HG03378 (cell line): ENCODE data around the gene NBEAL2.

ENCODE experiments used
- ATAC-seq: cut with Tn5 transposase; IDR thresholded peaks from one replicate; pipeline ENCODE4 v1.9.1; 2021; ENCODE audit warnings: mild to moderate bottlenecking, moderate library complexity; ENCODE audit not compliant: unreplicated experiment

Gene NBEAL2

GRCh38 chr3:46984591-46985459 is 5.4 kb downstream of the NBEAL2 start:
- ATAC-seq = no peak

- no peak for ATAC-seq
Measured at GRCh38 chr3:46985588-46985987, 6.1 kb downstream of the NBEAL2 start.

- no peak for ATAC-seq
Measured at GRCh38 chr3:46986055-46986730, 6.7 kb downstream of the NBEAL2 start.

- no peak for ATAC-seq
Measured at GRCh38 chr3:46986782-46987310, 7.4 kb downstream of the NBEAL2 start.

GRCh38 chr3:46987319-46987742 is 7.9 kb downstream of the NBEAL2 start:
- no peak for ATAC-seq

GRCh38 chr3:46987743-46988401 is 8.4 kb downstream of the NBEAL2 start:
- ATAC-seq = peak; percentile 47

- no peak for ATAC-seq
Measured at GRCh38 chr3:46988616-46989015, 9.2 kb downstream of the NBEAL2 start.

- no peak for ATAC-seq
Measured at GRCh38 chr3:46989146-46989810, 9.8 kb downstream of the NBEAL2 start.

GRCh38 chr3:46990573-46991374 is 11.3 kb downstream of the NBEAL2 start:
- peak; percentile 45 for ATAC-seq

- ATAC-seq = no peak
Measured at GRCh38 chr3:46991406-46992165, 12.1 kb downstream of the NBEAL2 start.

- ATAC-seq = no peak
Measured at GRCh38 chr3:46992231-46992630, 12.8 kb downstream of the NBEAL2 start.

- ATAC-seq = no peak
Measured at GRCh38 chr3:46993292-46993691, 13.8 kb downstream of the NBEAL2 start.

GRCh38 chr3:46993986-46994385 is 14.5 kb downstream of the NBEAL2 start:
- ATAC-seq = no peak

GRCh38 chr3:46994801-46995731 is 15.6 kb downstream of the NBEAL2 start:
- ATAC-seq = no peak

- no peak for ATAC-seq
Measured at GRCh38 chr3:46995901-46996562, 16.6 kb downstream of the NBEAL2 start.

GRCh38 chr3:46996689-46997452 is 17.4 kb downstream of the NBEAL2 start:
- no peak for ATAC-seq
